ENCODE results near the gene TMED1.

DNA sequence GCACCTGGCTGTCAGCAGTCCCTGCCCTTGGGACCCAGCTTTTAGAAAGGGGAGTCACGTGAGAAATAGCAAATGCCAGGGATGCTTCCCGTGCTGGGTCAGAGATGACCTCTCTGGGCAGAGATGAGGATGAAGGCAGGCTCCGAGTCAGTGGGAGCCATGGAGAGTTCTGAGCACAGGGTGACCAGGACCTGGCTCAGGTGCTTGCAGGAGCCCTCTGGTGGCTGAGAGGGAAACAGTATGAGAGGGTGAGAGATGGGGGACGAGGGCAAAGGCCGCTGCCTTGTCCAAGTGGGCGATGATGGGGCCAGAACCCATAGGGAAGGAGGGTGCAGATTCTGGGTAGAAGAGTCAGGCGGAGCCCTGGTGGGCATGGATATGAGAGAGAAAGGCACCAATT is 15.8 kb downstream of the TMED1 start:
- TF ChIP-seq GABPA (IDR thresholded peaks at IDR 0.05; ENCODE audit: low read depth): no peak
- TF ChIP-seq, protein P1, sequence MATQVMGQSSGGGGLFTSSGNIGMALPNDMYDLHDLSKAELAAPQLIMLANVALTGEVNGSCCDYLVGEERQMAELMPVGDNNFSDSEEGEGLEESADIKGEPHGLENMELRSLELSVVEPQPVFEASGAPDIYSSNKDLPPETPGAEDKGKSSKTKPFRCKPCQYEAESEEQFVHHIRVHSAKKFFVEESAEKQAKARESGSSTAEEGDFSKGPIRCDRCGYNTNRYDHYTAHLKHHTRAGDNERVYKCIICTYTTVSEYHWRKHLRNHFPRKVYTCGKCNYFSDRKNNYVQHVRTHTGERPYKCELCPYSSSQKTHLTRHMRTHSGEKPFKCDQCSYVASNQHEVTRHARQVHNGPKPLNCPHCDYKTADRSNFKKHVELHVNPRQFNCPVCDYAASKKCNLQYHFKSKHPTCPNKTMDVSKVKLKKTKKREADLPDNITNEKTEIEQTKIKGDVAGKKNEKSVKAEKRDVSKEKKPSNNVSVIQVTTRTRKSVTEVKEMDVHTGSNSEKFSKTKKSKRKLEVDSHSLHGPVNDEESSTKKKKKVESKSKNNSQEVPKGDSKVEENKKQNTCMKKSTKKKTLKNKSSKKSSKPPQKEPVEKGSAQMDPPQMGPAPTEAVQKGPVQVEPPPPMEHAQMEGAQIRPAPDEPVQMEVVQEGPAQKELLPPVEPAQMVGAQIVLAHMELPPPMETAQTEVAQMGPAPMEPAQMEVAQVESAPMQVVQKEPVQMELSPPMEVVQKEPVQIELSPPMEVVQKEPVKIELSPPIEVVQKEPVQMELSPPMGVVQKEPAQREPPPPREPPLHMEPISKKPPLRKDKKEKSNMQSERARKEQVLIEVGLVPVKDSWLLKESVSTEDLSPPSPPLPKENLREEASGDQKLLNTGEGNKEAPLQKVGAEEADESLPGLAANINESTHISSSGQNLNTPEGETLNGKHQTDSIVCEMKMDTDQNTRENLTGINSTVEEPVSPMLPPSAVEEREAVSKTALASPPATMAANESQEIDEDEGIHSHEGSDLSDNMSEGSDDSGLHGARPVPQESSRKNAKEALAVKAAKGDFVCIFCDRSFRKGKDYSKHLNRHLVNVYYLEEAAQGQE (IDR thresholded peaks at IDR 0.05; ENCODE audit: insufficient replicate concordance, low read depth): no peak

Data from HL-60 (cell line).